Measurements from ENCODE around the gene PSMC4. TPM values are rescaled to one million over a fixed set of nuclear protein-coding genes. Genes with fewer than 3 reads are reported as not detected.

Gene PSMC4
- polyA plus RNA-seq, 1 of the 3 experiments (the other 2 are of a cell fraction): 173 TPM

DNA sequence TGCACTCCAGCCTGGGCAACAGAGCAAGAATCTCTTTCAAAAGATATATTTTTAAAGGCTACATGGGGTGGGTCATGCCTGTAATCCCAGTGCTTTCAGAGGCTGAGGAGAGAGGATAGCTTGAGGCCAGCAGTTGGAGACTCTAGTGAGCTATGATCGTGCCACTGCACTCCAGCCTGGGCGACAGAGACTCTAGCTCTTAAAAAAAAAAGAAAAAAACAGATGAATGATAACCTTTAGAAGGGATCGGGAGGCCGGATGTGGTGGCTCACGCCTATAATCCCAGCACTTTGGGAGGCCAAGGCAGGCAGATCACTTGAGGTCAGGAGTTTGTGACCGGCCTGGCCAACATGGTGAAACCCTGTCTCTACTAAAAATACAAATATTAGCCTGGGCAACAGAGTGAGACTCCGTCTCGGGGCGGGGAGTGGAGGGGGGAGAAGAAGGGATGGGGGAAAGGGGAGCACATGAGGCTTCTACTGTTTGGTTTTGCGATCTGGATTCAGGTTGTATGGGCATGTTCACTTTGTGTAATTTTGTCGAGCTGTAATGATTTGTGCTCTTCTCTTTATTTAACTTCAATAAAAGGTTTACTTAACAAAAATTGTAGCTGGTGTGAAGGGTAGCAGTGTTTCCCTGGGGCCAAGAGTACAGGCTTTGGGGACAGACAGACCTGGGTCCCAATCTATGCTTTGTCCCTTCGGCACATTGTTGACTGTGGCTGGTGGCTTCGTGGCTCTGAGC lies 1.1 kb upstream of the PSMC4 start:
- ChIA-PET POLR2A (interaction anchor here (0.9 to 1.6 kb wide), 5 partner anchors 9 to 123 kb away, joined by 3 to 6 read pairs (median 4); partner anchors contain the start of genes FBL and ZNF780B), CTCF (interaction anchor here (0.6 to 3.0 kb wide), 17 partner anchors 8 to 405 kb away, joined by 3 to 19 read pairs (median 4); partner anchors contain the start of genes DYRK1B and ZNF780B)
- H3K36me3 ChIP-seq (replicated peaks in 1 of 2; ENCODE audit: control insufficient read depth in 1 of 2, insufficient read depth in 2 of 2, low read length in 1 of 2): peaks cover 19 to 21% of the 10 kb centered on the region in 2 experiments
- H3F3A ChIP-seq (replicated peaks; ENCODE audit: insufficient read depth): peaks cover 3% of the 10 kb centered on the region
- H2AFZ ChIP-seq (ENCODE audit: low read depth): peak overlapping the region; percentile 91
- peak overlapping the region; percentile 70 to 82 for H3K27ac ChIP-seq (ENCODE audit: low read depth in 2 of 2, low read length in 1 of 2)
- WGBS (ENCODE audit: low lambda C conversion rate): 74% methylated on average over 13 of the region's 13 CpGs
- no peaks in the 10 kb centered on the region for H3K9me2 ChIP-seq
- DNase-seq: no peak
- no peaks in the 10 kb centered on the region for H4K20me1 ChIP-seq (ENCODE audit: insufficient read depth)
- H3K9me3 ChIP-seq: no peaks in the 10 kb centered on the region
- peaks cover 11 to 12% of the 10 kb centered on the region in 2 experiments; a peak in 2 of 4 replicates for H3K4me1 ChIP-seq (ENCODE audit: control insufficient read depth in 1 of 2, insufficient read depth in 2 of 2, low read depth in 1 of 2, low read length in 1 of 2)
- H3K4me2 ChIP-seq: peak overlapping the region; percentile 77
- H3K9ac ChIP-seq: peak overlapping the region; percentile 74
- peak overlapping the region; percentile 71 to 98 for H3K4me3 ChIP-seq (ENCODE audit: low read depth in 2 of 2, low read length in 1 of 2)
- TF ChIP-seq, protein P1, sequence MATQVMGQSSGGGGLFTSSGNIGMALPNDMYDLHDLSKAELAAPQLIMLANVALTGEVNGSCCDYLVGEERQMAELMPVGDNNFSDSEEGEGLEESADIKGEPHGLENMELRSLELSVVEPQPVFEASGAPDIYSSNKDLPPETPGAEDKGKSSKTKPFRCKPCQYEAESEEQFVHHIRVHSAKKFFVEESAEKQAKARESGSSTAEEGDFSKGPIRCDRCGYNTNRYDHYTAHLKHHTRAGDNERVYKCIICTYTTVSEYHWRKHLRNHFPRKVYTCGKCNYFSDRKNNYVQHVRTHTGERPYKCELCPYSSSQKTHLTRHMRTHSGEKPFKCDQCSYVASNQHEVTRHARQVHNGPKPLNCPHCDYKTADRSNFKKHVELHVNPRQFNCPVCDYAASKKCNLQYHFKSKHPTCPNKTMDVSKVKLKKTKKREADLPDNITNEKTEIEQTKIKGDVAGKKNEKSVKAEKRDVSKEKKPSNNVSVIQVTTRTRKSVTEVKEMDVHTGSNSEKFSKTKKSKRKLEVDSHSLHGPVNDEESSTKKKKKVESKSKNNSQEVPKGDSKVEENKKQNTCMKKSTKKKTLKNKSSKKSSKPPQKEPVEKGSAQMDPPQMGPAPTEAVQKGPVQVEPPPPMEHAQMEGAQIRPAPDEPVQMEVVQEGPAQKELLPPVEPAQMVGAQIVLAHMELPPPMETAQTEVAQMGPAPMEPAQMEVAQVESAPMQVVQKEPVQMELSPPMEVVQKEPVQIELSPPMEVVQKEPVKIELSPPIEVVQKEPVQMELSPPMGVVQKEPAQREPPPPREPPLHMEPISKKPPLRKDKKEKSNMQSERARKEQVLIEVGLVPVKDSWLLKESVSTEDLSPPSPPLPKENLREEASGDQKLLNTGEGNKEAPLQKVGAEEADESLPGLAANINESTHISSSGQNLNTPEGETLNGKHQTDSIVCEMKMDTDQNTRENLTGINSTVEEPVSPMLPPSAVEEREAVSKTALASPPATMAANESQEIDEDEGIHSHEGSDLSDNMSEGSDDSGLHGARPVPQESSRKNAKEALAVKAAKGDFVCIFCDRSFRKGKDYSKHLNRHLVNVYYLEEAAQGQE (IDR thresholded peaks at IDR 0.05; ENCODE audit: low read depth, low read length): no peak
- TF ChIP-seq RAD21 (IDR thresholded peaks at IDR 0.05; ENCODE audit: low read length): no peak
- TF ChIP-seq MEF2A (IDR thresholded peaks at IDR 0.05; ENCODE audit: borderline replicate concordance, low read depth): no peak
- H3K27me3 ChIP-seq (ENCODE audit: insufficient read depth): no peaks in the 10 kb centered on the region
- H3K79me2 ChIP-seq (ENCODE audit: insufficient read depth): peaks cover 30% of the 10 kb centered on the region

DNA sequence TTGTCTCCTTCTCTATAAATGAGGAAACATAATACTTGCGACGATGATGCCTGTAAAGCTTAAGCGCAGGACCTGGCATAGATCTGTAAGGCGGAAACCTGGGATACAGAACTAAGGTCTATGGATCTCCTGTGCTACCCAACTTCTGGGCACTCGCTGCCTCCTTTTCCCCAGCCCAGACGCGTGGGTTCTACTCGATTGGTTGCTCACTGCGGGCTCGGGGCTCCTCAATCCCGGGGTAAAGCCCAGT lies 615 bp upstream of the PSMC4 start:
- POLR2A ChIA-PET: interaction anchor here (0.9 to 1.6 kb wide), 8 partner anchors 8 to 136 kb away, joined by 3 to 6 read pairs (median 4); partner anchors contain the start of genes DYRK1B, FBL, ZNF780A and ZNF780B
- CTCF ChIA-PET: interaction anchor here (0.6 to 3.0 kb wide), 20 partner anchors 9 to 452 kb away, joined by 3 to 19 read pairs (median 4); partner anchors contain the start of genes DYRK1B and ZNF780B
- Histone ChIP-seq H3K4me1 (ENCODE audit: control insufficient read depth in 1 of 2, insufficient read depth in 2 of 2, low read depth in 1 of 2, low read length in 1 of 2) (peaks cover 11 to 12% of the 10 kb centered on the region in 2 experiments; a peak in 2 of 4 replicates), H3K9ac (peak overlapping the region; percentile 74), H3K79me2 (ENCODE audit: insufficient read depth) (peaks cover 31% of the 10 kb centered on the region), H3K36me3 (replicated peaks in 1 of 2; ENCODE audit: control insufficient read depth in 1 of 2, insufficient read depth in 2 of 2, low read length in 1 of 2) (peaks cover 23 to 26% of the 10 kb centered on the region in 2 experiments), H3K4me3 (ENCODE audit: low read depth in 2 of 2, low read length in 1 of 2) (peak overlapping the region; percentile 71 to 98), H3K4me2 (peak overlapping the region; percentile 77), H2AFZ (ENCODE audit: low read depth) (peak overlapping the region; percentile 91), H3K9me3 (no peaks in the 10 kb centered on the region), H3F3A (replicated peaks; ENCODE audit: insufficient read depth) (peaks cover 3% of the 10 kb centered on the region), H3K27me3 (ENCODE audit: insufficient read depth) (no peaks in the 10 kb centered on the region), H3K27ac (ENCODE audit: low read depth in 2 of 2, low read length in 1 of 2) (peak overlapping the region; percentile 70 to 82), H4K20me1 (ENCODE audit: insufficient read depth) (no peaks in the 10 kb centered on the region), H3K9me2 (no peaks in the 10 kb centered on the region)
- WGBS (ENCODE audit: low lambda C conversion rate): 5% methylated on average over 11 of the region's 11 CpGs
- DNase-seq: no peak
- TF ChIP-seq YY1 (IDR thresholded peaks at IDR 0.05; ENCODE audit: low read depth) (0 out of 2 replicates have a peak, but pooled peaks have one; percentile 0), GATA2 (CRISPR knock-in tag; IDR thresholded peaks at IDR 0.05) (no peak)
